ENCODE results near the gene HES1.

Gene HES1

DNA sequence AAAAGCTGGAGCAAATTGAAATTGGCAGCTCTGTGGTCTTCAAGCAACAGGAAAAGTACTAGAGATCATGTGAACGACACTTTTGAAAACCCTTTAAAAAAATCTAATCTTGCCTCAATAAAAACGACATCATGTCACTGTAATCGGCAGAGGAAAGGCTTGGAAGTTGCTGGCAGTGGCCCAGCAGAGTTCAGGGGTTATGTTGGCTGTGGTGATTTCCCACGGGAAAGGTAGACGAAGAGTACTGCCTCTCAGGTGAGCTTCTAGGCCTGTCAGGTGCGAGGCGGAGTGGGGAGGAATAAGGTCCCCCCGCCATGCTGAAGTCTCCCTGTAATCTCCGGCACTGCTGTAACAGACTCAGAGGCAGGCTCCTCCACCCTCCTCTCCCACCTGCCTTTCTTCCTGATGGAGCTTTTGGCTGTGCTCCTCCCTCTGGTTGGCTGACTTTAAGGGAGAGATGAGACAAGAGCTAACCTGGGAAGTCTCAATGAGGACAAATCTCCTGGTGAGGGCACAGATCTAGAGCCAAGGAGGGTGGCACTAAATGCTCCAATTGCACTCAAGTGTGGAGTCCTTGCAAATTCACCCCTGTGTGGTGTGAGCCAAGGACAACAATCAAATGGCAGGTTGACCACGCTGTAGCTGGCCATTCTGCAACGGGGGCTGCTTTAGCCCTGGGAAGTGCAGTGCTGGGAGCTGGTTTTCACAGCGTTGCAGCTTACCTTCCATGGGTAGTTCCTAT lies 18.7 kb upstream of the HES1 start:
- Histone ChIP-seq H3K27ac (ENCODE audit: low read length) (no peak overlapping the region), H3K36me3 (ENCODE audit: control insufficient read depth, insufficient read depth, low read length) (no peaks in the 10 kb centered on the region), H3K27me3 (ENCODE audit: control insufficient read depth, insufficient read depth, low read length) (no peaks in the 10 kb centered on the region), H3K4me3 (ENCODE audit: low read length) (no peak overlapping the region), H3K4me1 (ENCODE audit: control insufficient read depth, insufficient read depth, low read length) (peaks cover 3% of the 10 kb centered on the region; the same call in 1 of the 2 replicates), H3K9me3 (ENCODE audit: control insufficient read depth, insufficient read depth, low read length) (no peaks in the 10 kb centered on the region)
- DNase-seq (ENCODE audit: low read depth, low spot score) = no peak
- WGBS (ENCODE audit: insufficient coverage, insufficient read length) = no CpG with 5 or more reads among the region's 12 CpGs

DNA sequence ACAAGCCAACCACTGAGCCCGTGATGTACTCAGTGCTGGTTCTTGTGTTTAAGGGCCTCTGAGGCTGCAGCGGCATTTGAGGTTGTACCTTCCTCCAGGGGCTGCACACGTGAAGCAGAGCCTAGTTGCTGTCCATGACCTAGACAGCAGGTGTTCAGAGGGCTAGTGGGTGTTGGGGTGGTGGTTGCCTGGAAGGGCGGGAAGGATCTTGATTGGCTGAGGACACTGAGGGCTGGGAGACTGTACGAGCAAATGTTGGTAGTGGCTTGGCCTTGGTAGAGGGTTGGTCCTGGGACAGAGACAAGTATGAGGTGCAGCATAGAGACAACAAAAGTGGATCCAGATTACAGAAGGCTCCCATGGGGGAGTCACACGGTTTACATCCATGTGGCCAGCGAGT lies 17.0 kb upstream of the HES1 start:
- no peaks in the 10 kb centered on the region for H3K27me3 ChIP-seq (ENCODE audit: control insufficient read depth, insufficient read depth, low read length)
- H3K4me3 ChIP-seq (ENCODE audit: low read length) = no peak overlapping the region
- no peak for DNase-seq (ENCODE audit: low read depth, low spot score)
- no CpG with 5 or more reads among the region's 7 CpGs for WGBS (ENCODE audit: insufficient coverage, insufficient read length)
- H3K36me3 ChIP-seq (ENCODE audit: control insufficient read depth, insufficient read depth, low read length) = no peaks in the 10 kb centered on the region
- H3K4me1 ChIP-seq (ENCODE audit: control insufficient read depth, insufficient read depth, low read length) = no peaks in the 10 kb centered on the region
- H3K9me3 ChIP-seq (ENCODE audit: control insufficient read depth, insufficient read depth, low read length) = no peaks in the 10 kb centered on the region
- no peak overlapping the region for H3K27ac ChIP-seq (ENCODE audit: low read length)

DNA sequence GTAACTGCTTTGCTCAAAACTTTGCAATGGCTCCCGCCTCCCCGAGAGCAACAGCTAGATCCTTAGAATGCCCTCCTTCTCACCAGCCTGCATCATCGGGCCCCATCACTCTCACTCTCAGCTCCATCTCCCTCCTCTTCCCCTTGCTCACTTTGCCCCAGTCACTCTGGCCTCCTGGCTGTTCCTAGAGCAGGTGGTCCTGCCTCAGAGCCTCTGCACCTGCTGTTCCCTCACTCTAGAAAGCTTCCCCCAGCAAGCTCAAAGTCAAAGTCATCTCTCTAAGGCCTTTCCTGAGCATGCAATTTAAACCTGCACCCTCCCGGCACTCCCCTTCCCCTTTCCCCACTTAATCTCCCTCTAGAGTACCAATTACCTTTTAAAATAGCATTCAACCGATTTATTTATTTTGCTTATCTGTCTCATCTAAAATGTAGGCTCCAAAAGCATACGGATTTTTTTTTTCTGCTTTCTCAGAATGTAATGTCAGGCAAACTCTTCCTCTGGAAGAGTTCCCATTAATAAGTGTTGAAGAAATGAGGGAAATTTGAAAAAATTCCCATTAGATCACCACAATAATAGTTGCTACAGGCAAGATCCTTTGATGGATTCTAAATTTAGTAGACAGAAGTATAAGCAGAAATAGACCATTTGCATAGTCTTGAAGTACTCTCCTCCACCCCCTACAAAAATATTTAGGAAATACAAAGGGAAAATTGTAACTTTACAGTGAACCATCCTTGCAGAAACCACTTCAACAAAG lies 15.9 kb upstream of the HES1 start:
- no peaks in the 10 kb centered on the region for H3K4me1 ChIP-seq (ENCODE audit: control insufficient read depth, insufficient read depth, low read length)
- no peak overlapping the region for H3K27ac ChIP-seq (ENCODE audit: low read length)
- no CpG with 5 or more reads among the region's 6 CpGs for WGBS (ENCODE audit: insufficient coverage, insufficient read length)
- H3K27me3 ChIP-seq (ENCODE audit: control insufficient read depth, insufficient read depth, low read length) = no peaks in the 10 kb centered on the region
- no peak for DNase-seq (ENCODE audit: low read depth, low spot score)
- no peaks in the 10 kb centered on the region for H3K9me3 ChIP-seq (ENCODE audit: control insufficient read depth, insufficient read depth, low read length)
- no peak overlapping the region for H3K4me3 ChIP-seq (ENCODE audit: low read length)
- H3K36me3 ChIP-seq (ENCODE audit: control insufficient read depth, insufficient read depth, low read length) = no peaks in the 10 kb centered on the region

DNA sequence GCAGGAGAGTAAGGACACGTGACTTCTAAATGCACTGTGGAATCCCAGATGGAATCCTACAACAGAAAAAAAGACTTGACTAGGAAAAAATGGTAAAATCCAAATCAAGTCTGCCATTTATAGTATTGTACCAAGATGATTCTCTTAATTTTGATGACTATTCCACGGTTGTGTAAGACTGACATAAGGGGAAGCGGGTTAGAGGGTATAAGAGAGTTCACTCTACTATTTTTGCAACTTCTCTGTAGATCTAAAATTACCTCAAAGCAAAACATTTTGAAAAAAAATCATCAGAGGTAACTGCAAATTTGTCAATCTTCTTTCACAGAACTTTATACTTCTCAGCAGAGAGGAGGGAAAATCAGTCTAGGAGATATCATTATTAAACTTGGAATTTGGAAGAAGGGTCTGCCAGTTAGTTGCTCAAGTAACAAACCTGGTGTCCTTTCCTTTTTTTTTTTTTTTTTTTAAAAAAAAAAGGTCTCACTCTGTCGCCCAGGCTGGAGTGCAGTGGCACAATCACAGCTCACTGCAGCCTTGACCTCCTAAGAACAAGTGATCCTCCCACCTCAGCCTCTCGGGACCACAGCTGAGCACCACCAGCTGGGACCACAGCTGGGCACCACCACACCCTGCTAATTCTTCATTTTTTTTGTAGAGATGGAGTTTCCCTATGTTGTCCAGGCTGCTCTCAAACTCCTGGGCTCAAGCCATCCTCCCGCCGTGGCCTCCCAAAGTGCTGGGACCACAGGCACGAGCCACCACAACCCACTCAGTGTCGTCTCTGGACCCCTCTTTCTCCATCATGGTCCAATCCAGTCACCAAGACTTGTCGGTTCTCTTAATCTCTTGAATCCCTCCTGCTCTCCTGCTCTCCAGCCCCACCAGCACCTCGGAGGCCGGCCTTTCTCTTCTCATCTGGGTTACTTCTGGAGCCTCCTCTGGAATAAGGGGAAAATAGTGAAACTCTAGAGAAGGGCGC lies 14.9 kb upstream of the HES1 start:
- Histone ChIP-seq H3K27me3 (ENCODE audit: control insufficient read depth, insufficient read depth, low read length) (no peaks in the 10 kb centered on the region), H3K27ac (ENCODE audit: low read length) (no peak overlapping the region), H3K9me3 (ENCODE audit: control insufficient read depth, insufficient read depth, low read length) (no peaks in the 10 kb centered on the region), H3K4me3 (ENCODE audit: low read length) (no peak overlapping the region), H3K4me1 (ENCODE audit: control insufficient read depth, insufficient read depth, low read length) (no peaks in the 10 kb centered on the region), H3K36me3 (ENCODE audit: control insufficient read depth, insufficient read depth, low read length) (no peaks in the 10 kb centered on the region)
- WGBS (ENCODE audit: insufficient coverage, insufficient read length) = no CpG with 5 or more reads among the region's 13 CpGs
- no peak for DNase-seq (ENCODE audit: low read depth, low spot score)

DNA sequence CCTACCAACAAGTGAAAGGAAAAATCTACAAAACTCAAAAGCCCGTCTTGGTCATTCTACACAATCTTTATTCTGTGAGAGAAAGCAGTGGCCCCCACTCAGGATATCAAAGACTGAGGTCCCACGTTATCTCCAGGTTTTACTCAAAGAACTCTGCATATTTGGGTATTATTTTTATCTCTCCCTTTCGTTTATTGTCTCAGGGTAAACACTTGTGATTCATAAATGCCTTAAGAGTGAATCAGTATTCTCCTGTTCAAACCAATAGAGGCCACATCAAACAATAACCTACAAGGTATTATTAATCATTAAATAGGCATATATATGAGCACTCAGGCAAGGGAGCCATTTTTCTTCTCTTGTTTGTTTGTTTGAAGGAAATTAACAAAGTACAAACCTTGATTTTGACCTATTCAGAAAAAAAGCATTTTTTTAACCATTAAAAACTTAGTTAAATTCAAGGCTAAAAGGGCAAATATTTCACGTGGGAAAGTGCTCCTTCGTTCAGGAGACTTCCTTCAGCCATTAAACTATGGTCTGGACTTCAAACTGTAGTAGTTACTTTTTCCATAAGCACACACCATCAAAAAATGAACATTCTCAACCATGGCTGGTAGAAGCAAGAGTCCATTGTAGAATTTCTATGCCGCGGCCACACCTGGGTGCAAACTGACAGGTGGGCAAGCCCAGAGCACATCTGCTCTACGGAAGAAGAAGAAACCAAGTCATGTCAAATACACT lies 13.9 kb upstream of the HES1 start:
- no peak overlapping the region for H3K4me3 ChIP-seq (ENCODE audit: low read length)
- no peak for DNase-seq (ENCODE audit: low read depth, low spot score)
- no peaks in the 10 kb centered on the region for H3K36me3 ChIP-seq (ENCODE audit: control insufficient read depth, insufficient read depth, low read length)
- no CpG with 5 or more reads among the region's 8 CpGs for WGBS (ENCODE audit: insufficient coverage, insufficient read length)
- no peaks in the 10 kb centered on the region for H3K9me3 ChIP-seq (ENCODE audit: control insufficient read depth, insufficient read depth, low read length)
- no peaks in the 10 kb centered on the region for H3K4me1 ChIP-seq (ENCODE audit: control insufficient read depth, insufficient read depth, low read length)
- H3K27me3 ChIP-seq (ENCODE audit: control insufficient read depth, insufficient read depth, low read length) = no peaks in the 10 kb centered on the region
- no peak overlapping the region for H3K27ac ChIP-seq (ENCODE audit: low read length)

DNA sequence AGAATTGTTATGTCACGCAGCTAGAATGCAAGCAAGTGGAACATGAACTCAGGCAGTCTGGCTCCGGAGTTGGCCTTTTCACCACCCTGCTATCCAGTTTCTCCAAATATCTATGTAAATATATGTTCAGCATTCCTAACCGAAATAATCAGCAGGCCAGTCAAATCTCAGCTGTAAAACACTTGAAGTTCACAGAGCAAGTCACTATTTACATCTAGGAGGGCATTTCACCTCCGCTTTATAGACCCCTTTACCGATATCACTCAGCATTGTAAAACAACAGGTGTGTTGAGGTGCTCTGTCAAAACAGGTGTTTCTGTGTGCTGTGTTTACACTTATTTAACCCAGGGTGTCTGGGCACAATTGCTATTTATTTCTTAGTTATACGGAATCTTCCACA lies 12.2 kb upstream of the HES1 start:
- H3K9me3 ChIP-seq (ENCODE audit: control insufficient read depth, insufficient read depth, low read length) = no peaks in the 10 kb centered on the region
- no peaks in the 10 kb centered on the region for H3K4me1 ChIP-seq (ENCODE audit: control insufficient read depth, insufficient read depth, low read length)
- H3K27me3 ChIP-seq (ENCODE audit: control insufficient read depth, insufficient read depth, low read length) = no peaks in the 10 kb centered on the region
- WGBS (ENCODE audit: insufficient coverage, insufficient read length) = no CpG with 5 or more reads among the region's 6 CpGs
- no peak for DNase-seq (ENCODE audit: low read depth, low spot score)
- no peaks in the 10 kb centered on the region for H3K36me3 ChIP-seq (ENCODE audit: control insufficient read depth, insufficient read depth, low read length)
- no peak overlapping the region for H3K4me3 ChIP-seq (ENCODE audit: low read length)
- H3K27ac ChIP-seq (ENCODE audit: low read length) = no peak overlapping the region

DNA sequence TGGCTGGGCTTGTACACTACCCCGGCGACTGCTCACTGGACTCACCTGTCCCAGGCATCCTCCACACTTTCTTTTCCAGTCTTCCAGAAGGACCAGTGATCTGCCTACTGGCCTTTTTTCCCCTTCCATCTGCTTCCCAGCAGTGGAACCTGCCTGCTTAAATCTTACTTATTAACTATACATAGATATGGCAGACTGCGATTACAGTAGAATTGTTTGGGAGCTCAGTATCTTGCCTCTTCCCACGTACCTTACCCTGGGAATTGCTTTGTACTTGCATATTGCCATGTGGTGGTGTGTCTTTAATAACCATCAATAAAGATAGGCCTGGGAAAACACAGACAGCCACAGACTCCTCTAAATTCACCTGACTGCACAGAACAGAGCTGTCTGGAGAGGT lies 11.8 kb upstream of the HES1 start:
- no CpG with 5 or more reads among the region's 4 CpGs for WGBS (ENCODE audit: insufficient coverage, insufficient read length)
- Histone ChIP-seq H3K27me3 (ENCODE audit: control insufficient read depth, insufficient read depth, low read length) (no peaks in the 10 kb centered on the region), H3K36me3 (ENCODE audit: control insufficient read depth, insufficient read depth, low read length) (no peaks in the 10 kb centered on the region), H3K4me1 (ENCODE audit: control insufficient read depth, insufficient read depth, low read length) (no peaks in the 10 kb centered on the region), H3K27ac (ENCODE audit: low read length) (no peak overlapping the region), H3K9me3 (ENCODE audit: control insufficient read depth, insufficient read depth, low read length) (no peaks in the 10 kb centered on the region), H3K4me3 (ENCODE audit: low read length) (no peak overlapping the region)
- no peak for DNase-seq (ENCODE audit: low read depth, low spot score)

DNA sequence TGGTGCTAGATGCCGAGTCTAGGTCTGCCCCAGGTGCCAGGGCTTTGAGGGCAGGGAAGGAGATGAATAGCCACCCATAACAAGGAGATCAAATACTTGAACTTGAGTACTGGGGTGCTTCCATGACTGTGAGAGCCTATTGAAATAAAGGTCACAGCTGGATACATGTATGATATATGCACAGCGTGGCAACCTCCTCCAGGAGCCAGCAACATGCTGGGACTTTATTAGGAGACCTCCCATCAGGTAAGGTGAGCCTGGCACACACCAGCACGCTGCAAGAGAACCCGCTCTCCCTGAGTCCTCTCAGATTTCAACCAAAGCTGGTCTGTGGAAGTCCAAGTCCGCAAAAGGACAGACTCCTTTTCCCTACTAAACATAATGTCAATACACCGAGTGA lies 10.5 kb upstream of the HES1 start:
- peaks cover 8% of the 10 kb centered on the region; the same call in 1 of the 2 replicates for H3K4me1 ChIP-seq (ENCODE audit: control insufficient read depth, insufficient read depth, low read length)
- H3K36me3 ChIP-seq (ENCODE audit: control insufficient read depth, insufficient read depth, low read length) = no peaks in the 10 kb centered on the region
- DNase-seq (ENCODE audit: low read depth, low spot score) = no peak
- H3K9me3 ChIP-seq (ENCODE audit: control insufficient read depth, insufficient read depth, low read length) = no peaks in the 10 kb centered on the region
- H3K27me3 ChIP-seq (ENCODE audit: control insufficient read depth, insufficient read depth, low read length) = no peaks in the 10 kb centered on the region
- no peak overlapping the region for H3K27ac ChIP-seq (ENCODE audit: low read length)
- H3K4me3 ChIP-seq (ENCODE audit: low read length) = no peak overlapping the region
- no CpG with 5 or more reads among the region's 6 CpGs for WGBS (ENCODE audit: insufficient coverage, insufficient read length)

DNA sequence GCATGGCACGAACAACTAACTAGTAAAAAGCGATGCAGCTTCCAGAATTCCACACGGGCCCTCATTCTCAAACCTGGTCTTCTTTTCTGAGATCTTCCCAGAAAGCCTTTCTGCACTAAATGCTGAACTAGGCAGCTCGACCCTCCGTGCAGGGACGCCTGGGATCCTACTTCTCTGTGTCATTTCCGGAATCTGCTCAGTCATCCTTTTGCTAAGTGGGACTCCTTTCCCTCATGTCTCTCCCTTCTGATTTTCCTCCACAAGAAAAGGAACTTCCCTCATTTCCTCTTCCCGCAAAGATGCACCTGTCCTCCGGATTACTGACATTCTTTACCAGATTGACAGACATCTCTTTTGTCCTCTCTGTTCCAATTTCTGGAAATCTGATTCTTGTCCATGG lies 9.2 kb upstream of the HES1 start:
- Histone ChIP-seq H3K27me3 (ENCODE audit: control insufficient read depth, insufficient read depth, low read length) (no peaks in the 10 kb centered on the region), H3K4me1 (ENCODE audit: control insufficient read depth, insufficient read depth, low read length) (peaks cover 13% of the 10 kb centered on the region; the same call in 1 of the 2 replicates), H3K27ac (ENCODE audit: low read length) (no peak overlapping the region), H3K4me3 (ENCODE audit: low read length) (no peak overlapping the region), H3K36me3 (ENCODE audit: control insufficient read depth, insufficient read depth, low read length) (no peaks in the 10 kb centered on the region), H3K9me3 (ENCODE audit: control insufficient read depth, insufficient read depth, low read length) (no peaks in the 10 kb centered on the region)
- no CpG with 5 or more reads among the region's 9 CpGs for WGBS (ENCODE audit: insufficient coverage, insufficient read length)
- DNase-seq (ENCODE audit: low read depth, low spot score) = no peak

Measured in iPS DF 6.9 (cell line).